K562 (cell line): ENCODE results near the gene TGM1. TPM values are rescaled to one million over a fixed set of nuclear protein-coding genes. Genes with fewer than 3 reads are reported as not detected.

Experiments
- ARNT ChIP-seq, 2 experiments: fragments of 450-650 bp; IDR thresholded peaks; 2 replicates each; pipeline ENCODE4 v1.6.1; 2016; ENCODE audit warnings: mild to moderate bottlenecking in 1 of 2
- CHCHD3 ChIP-seq: fragments of 250-450 bp; sonication (Bioruptor Pico); IDR thresholded peaks from 2 replicates; pipeline ENCODE4 v2.1.2; 2022; ENCODE audit warnings: mild to moderate bottlenecking
- FOXP1 ChIP-seq: sonication (generic); formaldehyde crosslinking; IDR thresholded peaks from 2 replicates; pipeline ENCODE4 v1.8.0; 2022; ENCODE audit warnings: mild to moderate bottlenecking, missing genetic modification reagents
- HDAC6 ChIP-seq: IDR thresholded peaks from 2 replicates; pipeline ENCODE4 v1.6.1; 2012; ENCODE audit warnings: low read depth, mild to moderate bottlenecking, control low read depth, inconsistent platforms, low read length, moderate library complexity
- HMGN3 ChIP-seq: IDR thresholded peaks from 2 replicates; pipeline ENCODE4 v1.6.1; 2011; ENCODE audit warnings: borderline replicate concordance, low read depth, mild to moderate bottlenecking, mixed read lengths, low read length; ENCODE audit not compliant: insufficient read length; ENCODE audit errors: extremely low read depth
- KAT8 ChIP-seq: fragments of 450-650 bp; IDR thresholded peaks from 2 replicates; pipeline ENCODE4 v1.6.1; 2016; ENCODE audit warnings: low read depth, mild to moderate bottlenecking
- LEF1 ChIP-seq: fragments of 450-650 bp; IDR thresholded peaks from 2 replicates; pipeline ENCODE4 v1.6.1; 2016; ENCODE audit warnings: mild to moderate bottlenecking
- MTA2 ChIP-seq: fragments of 450-650 bp; IDR thresholded peaks from 2 replicates; pipeline ENCODE4 v1.6.1; 2016; ENCODE audit warnings: low read depth
- NCOR1 ChIP-seq: fragments of 450-650 bp; IDR thresholded peaks from 2 replicates; pipeline ENCODE4 v1.6.1; 2016; ENCODE audit warnings: mild to moderate bottlenecking, moderate library complexity
- POLR2H ChIP-seq: IDR thresholded peaks from 2 replicates; pipeline ENCODE4 v1.6.1; 2016; ENCODE audit warnings: missing genetic modification characterization, low read depth, mild to moderate bottlenecking, control low read depth, missing compliant biosample characterization, moderate library complexity
- RBM15 ChIP-seq: fragments of 200-400 bp; formaldehyde crosslinking; IDR thresholded peaks from 2 replicates; pipeline ENCODE4 v1.6.1; 2018; ENCODE audit warnings: mild to moderate bottlenecking, low read length, moderate library complexity; ENCODE audit not compliant: insufficient read depth
- SMAD4 ChIP-seq: fragments of 250-450 bp; sonication (Bioruptor Pico); conservative IDR thresholded peaks from 2 replicates; pipeline ENCODE4 v1.8.0; 2021; ENCODE audit warnings: inconsistent platforms, mild to moderate bottlenecking, moderate library complexity
- polyA plus RNA-seq, 8 experiments: library from polyadenylated mRNA; depleted of rRNA in 4 of 8; stranded (reverse) in 5 of 8; unstranded in 3 of 8; fragments of >200 nt; fragmentation: Nextera tagmentation in 2 of 8; fragmentation: Illumina TruSeq in 1 of 8; extraction: Ambion mirVana in 2 of 8; extraction: Trizol in 1 of 8; gene quantifications; 2 replicates each; pipeline versions ENCODE4 v1.2.1 to v1.2.3, GENCODE V29; 2011 to 2014; ENCODE audit warnings: inconsistent platforms in 1 of 8, missing spikeins in 1 of 8
- total RNA-seq, 7 experiments: library from RNA; depleted of rRNA in 6 of 7; stranded (reverse); fragments of >200 nt in 6 of 7; fragmentation: Illumina TruSeq in 2 of 7; extraction: Trizol in 2 of 7; gene quantifications; 2 replicates each; pipeline versions ENCODE4 v1.2.1 to v1.2.3, GENCODE V29; 2011 to 2021; ENCODE audit warnings: low replicate concordance in 1 of 7
- TF ChIP-seq, protein P1 (sequence below): fragments of 200-800 bp; sonication (Bioruptor generic); IDR thresholded peaks from 2 replicates; pipeline ENCODE4 v1.6.1; 2017; ENCODE audit warnings: missing genetic modification characterization, missing compliant biosample characterization
- TF ChIP-seq, protein P2 (sequence below): sonication (generic); formaldehyde crosslinking; IDR thresholded peaks from 2 replicates; pipeline ENCODE4 v1.8.1; 2023; ENCODE audit warnings: mild to moderate bottlenecking, missing genetic modification reagents, moderate library complexity
- TF ChIP-seq, protein P3 (sequence below): fragments of 450-650 bp; formaldehyde crosslinking; IDR thresholded peaks from 2 replicates; pipeline ENCODE4 v1.4.0; 2020; ENCODE audit warnings: mild to moderate bottlenecking
- TF ChIP-seq, protein P4 (sequence below), 2 experiments: fragments of 450-650 bp; IDR thresholded peaks; 2 replicates each; pipeline ENCODE4 v1.6.1; 2016; ENCODE audit warnings: mild to moderate bottlenecking in 2 of 2, borderline replicate concordance in 1 of 2, low read depth in 1 of 2, moderate library complexity in 1 of 2

Gene TGM1
- total and polyA plus RNA-seq, 9 of the 15 experiments (the other 6 are each of a cell fraction or from before 2014, with no cell fraction given): 0.13 to 4.4 (median 0.88) TPM

DNA sequence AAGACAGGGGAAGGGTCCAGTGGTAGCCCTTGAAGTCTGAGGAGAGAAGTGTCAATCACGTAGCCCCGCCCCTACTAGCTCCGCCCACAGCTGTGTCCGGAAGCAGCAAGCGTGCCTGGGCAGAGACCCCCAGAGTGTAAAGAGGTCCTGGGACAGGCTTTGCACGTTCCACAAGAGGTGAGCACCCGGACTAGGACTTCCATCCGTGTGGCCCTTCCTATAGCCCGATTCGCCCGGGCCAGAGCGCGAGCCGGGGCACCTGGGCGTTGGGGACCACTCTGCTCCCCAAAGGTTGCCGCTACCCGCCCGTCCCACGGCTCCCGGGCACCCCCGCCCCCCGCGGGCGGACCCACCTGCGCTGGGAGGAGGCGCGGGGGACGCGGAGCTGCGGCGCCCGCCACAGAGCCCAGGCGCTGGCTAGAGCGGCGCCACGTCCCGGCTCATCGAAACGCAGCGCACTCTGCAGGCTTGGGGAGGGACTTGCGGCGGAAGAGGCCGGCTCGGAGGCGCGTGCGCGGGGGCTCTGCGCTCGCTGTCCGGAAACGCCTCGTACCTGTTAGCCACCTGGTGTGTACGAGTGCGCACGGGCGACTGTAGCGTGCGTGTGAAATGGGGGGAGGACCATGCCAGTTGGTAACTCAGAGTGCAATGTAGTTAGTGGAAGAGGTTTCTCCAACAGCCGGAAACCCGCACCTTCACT lies 8.3 kb upstream of the TGM1 start, which contains the start of gene RABGGTA (continued):
- TF ChIP-seq, protein P1, sequence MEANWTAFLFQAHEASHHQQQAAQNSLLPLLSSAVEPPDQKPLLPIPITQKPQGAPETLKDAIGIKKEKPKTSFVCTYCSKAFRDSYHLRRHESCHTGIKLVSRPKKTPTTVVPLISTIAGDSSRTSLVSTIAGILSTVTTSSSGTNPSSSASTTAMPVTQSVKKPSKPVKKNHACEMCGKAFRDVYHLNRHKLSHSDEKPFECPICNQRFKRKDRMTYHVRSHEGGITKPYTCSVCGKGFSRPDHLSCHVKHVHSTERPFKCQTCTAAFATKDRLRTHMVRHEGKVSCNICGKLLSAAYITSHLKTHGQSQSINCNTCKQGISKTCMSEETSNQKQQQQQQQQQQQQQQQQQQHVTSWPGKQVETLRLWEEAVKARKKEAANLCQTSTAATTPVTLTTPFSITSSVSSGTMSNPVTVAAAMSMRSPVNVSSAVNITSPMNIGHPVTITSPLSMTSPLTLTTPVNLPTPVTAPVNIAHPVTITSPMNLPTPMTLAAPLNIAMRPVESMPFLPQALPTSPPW (CRISPR knock-in tag): peak; percentile 89
- TF ChIP-seq CHCHD3 (CRISPR knock-in tag): no peak
- TF ChIP-seq POLR2H: no peak; the same call in none of the 2 replicates
- TF ChIP-seq RBM15: no peak
- peak; percentile 85 for TF ChIP-seq HMGN3
- no peak for TF ChIP-seq ARNT (IDR thresholded peaks at IDR 0.05)
- TF ChIP-seq LEF1: no peak
- no peak for TF ChIP-seq FOXP1
- TF ChIP-seq HDAC6: no peak
- TF ChIP-seq, protein P2, sequence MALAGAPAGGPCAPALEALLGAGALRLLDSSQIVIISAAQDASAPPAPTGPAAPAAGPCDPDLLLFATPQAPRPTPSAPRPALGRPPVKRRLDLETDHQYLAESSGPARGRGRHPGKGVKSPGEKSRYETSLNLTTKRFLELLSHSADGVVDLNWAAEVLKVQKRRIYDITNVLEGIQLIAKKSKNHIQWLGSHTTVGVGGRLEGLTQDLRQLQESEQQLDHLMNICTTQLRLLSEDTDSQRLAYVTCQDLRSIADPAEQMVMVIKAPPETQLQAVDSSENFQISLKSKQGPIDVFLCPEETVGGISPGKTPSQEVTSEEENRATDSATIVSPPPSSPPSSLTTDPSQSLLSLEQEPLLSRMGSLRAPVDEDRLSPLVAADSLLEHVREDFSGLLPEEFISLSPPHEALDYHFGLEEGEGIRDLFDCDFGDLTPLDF (CRISPR knock-in tag): peak; percentile 41; the same call in 1 of the 2 replicates
- TF ChIP-seq MTA2: no peak
- no peak for TF ChIP-seq KAT8
- 0 out of 2 replicates have a peak, but pooled peaks have one; percentile 31 for TF ChIP-seq NCOR1
- TF ChIP-seq, protein P3, sequence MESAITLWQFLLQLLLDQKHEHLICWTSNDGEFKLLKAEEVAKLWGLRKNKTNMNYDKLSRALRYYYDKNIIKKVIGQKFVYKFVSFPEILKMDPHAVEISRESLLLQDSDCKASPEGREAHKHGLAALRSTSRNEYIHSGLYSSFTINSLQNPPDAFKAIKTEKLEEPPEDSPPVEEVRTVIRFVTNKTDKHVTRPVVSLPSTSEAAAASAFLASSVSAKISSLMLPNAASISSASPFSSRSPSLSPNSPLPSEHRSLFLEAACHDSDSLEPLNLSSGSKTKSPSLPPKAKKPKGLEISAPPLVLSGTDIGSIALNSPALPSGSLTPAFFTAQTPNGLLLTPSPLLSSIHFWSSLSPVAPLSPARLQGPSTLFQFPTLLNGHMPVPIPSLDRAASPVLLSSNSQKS: no peak
- peak; percentile 85 for TF ChIP-seq SMAD4 (CRISPR knock-in tag)
- TF ChIP-seq, protein P4, sequence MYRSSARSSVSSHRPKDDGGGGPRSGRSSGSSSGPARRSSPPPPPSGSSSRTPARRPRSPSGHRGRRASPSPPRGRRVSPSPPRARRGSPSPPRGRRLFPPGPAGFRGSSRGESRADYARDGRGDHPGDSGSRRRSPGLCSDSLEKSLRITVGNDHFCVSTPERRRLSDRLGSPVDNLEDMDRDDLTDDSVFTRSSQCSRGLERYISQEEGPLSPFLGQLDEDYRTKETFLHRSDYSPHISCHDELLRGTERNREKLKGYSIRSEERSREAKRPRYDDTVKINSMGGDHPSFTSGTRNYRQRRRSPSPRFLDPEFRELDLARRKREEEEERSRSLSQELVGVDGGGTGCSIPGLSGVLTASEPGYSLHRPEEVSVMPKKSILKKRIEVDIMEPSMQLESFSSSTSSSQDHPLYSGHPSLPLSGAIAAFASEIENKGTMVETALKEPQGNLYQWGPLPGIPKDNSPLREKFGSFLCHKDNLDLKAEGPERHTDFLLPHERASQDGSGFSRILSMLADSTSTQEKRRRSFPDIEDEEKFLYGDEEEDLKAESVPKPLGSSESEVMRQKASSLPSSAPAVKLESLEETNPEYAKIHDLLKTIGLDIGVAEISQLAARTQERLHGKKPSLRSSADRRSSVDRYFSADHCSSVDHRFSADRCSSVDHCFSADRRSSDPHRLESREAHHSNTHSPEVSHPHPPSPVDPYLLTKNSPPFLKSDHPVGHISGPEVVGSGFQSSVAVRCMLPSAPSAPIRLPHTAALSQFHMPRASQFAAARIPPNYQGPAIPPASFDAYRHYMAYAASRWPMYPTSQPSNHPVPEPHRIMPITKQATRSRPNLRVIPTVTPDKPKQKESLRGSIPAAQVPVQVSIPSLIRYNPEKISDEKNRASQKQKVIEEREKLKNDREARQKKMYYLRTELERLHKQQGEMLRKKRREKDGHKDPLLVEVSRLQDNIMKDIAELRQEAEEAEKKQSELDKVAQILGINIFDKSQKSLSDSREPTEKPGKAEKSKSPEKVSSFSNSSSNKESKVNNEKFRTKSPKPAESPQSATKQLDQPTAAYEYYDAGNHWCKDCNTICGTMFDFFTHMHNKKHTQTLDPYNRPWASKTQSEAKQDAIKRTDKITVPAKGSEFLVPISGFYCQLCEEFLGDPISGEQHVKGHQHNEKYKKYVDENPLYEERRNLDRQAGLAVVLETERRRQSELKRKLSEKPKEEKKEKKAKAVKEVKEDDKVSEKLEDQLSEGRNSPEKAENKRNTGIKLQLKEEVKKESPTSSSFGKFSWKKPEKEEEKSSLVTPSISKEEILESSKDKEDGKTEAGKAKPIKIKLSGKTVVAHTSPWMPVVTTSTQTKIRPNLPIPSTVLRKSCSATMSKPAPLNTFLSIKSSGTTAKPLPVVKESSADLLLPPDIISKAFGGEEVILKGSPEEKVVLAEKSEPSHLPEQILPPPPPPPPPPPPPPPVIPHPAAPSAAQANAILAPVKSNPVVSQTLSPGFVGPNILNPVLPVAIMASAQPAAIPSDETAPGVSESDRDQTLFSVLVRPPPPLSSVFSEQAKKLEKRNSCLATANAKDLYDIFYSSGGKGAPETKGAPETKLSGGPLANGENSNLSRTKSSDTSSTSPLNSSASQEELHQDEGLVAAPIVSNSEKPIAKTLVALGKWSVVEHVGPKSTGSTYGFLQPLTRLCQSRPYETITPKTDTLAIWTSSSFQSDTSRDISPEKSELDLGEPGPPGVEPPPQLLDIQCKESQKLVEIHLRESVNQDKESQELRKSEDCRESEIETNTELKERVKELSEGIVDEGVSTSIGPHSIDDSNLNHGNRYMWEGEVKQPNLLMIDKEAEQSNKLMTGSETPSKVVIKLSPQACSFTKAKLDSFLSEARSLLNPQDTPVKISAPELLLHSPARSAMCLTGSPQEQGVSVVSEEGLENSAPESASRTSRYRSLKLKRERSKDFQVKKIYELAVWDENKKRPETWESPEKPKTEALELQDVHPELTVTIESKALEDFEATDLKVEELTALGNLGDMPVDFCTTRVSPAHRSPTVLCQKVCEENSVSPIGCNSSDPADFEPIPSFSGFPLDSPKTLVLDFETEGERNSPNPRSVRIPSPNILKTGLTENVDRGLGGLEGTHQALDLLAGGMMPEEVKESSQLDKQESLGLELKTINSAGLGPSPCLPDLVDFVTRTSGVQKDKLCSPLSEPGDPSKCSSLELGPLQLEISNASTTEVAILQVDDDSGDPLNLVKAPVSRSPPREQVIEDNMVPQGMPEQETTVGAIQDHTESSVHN (IDR thresholded peaks at IDR 0.05; ENCODE audit: borderline replicate concordance in 1 of 2, low read depth in 1 of 2): no peak
